ENCODE data around the gene ZNF141.

Gene ZNF141

DNA sequence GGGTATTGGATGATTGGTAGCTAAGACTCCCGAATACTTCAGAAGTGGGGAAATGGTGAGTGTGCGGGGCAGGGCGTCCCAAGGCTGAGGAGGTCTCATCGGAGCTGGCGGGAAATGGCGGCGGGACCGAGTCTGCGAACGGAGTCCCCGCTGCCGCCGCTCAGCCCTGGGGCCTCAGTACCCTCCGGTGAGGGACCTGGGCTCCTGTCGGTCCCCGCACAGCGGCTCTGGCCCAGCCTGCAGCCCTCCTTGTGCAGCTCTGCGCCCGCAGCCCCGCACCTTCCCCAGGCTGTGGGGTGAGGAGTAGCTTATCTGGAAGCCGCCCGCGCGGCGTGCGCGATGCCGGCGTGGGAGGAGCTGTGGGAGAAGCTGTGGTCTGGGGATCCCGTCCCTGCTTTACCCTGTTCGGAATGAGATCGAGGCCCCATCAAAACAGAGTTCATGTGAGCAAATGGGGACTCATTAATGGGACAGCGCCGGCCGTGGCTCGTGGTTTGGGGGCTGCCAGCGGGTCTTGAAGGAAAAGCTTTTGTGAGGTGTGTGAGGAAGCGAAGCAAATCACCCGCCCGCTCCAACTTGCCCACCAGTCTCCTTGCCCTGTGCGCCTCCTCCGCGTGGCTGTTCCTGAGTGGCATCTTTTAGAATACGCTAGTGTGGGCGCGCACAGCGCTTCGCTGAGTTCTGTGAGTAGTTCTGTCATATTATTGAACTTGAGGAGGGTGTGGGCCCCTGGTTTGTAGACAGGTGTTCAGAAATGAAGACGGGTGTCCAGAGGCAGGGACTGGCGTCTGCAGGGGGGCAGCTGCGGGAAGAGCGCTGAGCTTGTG, 531 bp downstream of the ZNF141 start:
- peak overlapping the region; percentile 85 for H3K4me3 ChIP-seq (ENCODE audit: low read depth, low read length)
- TF ChIP-seq, protein P1, sequence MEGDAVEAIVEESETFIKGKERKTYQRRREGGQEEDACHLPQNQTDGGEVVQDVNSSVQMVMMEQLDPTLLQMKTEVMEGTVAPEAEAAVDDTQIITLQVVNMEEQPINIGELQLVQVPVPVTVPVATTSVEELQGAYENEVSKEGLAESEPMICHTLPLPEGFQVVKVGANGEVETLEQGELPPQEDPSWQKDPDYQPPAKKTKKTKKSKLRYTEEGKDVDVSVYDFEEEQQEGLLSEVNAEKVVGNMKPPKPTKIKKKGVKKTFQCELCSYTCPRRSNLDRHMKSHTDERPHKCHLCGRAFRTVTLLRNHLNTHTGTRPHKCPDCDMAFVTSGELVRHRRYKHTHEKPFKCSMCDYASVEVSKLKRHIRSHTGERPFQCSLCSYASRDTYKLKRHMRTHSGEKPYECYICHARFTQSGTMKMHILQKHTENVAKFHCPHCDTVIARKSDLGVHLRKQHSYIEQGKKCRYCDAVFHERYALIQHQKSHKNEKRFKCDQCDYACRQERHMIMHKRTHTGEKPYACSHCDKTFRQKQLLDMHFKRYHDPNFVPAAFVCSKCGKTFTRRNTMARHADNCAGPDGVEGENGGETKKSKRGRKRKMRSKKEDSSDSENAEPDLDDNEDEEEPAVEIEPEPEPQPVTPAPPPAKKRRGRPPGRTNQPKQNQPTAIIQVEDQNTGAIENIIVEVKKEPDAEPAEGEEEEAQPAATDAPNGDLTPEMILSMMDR (conservative IDR thresholded peaks at IDR 0.05; ENCODE audit: low read depth, low read length): no peak
- peak; percentile 54 for DNase-seq (ENCODE audit: low read depth)

- DNase-seq (ENCODE audit: low read depth): peak; percentile 14
- TF ChIP-seq, protein P1 (conservative IDR thresholded peaks at IDR 0.05; ENCODE audit: low read depth, low read length): no peak
Observed at GRCh38 chr4:338759-339097, 1.1 kb downstream of the ZNF141 start.

GRCh38 chr4:340011-340410, 2.4 kb downstream of the ZNF141 start:
- peak; percentile 6 for DNase-seq (ENCODE audit: low read depth)
- TF ChIP-seq, protein P1 (conservative IDR thresholded peaks at IDR 0.05; ENCODE audit: low read depth, low read length): peak; percentile 33
- H3K4me3 ChIP-seq (ENCODE audit: low read depth, low read length): no peak overlapping the region

More at GRCh38 chr4:338759-339097, 1.1 kb downstream of the ZNF141 start:
- peak overlapping the region; percentile 85 for H3K4me3 ChIP-seq (ENCODE audit: low read depth, low read length)

- no peak for DNase-seq (ENCODE audit: low read depth)
- no peak overlapping the region for H3K4me3 ChIP-seq (ENCODE audit: low read depth, low read length)
- TF ChIP-seq, protein P1 (conservative IDR thresholded peaks at IDR 0.05; ENCODE audit: low read depth, low read length): no peak
Observed at GRCh38 chr4:373062-373839, 35.6 kb downstream of the ZNF141 start.

GRCh38 chr4:374298-375160, 36.9 kb downstream of the ZNF141 start:
- no peak for DNase-seq (ENCODE audit: low read depth)
- no peak overlapping the region for H3K4me3 ChIP-seq (ENCODE audit: low read depth, low read length)
- TF ChIP-seq, protein P1 (conservative IDR thresholded peaks at IDR 0.05; ENCODE audit: low read depth, low read length): no peak

DNA sequence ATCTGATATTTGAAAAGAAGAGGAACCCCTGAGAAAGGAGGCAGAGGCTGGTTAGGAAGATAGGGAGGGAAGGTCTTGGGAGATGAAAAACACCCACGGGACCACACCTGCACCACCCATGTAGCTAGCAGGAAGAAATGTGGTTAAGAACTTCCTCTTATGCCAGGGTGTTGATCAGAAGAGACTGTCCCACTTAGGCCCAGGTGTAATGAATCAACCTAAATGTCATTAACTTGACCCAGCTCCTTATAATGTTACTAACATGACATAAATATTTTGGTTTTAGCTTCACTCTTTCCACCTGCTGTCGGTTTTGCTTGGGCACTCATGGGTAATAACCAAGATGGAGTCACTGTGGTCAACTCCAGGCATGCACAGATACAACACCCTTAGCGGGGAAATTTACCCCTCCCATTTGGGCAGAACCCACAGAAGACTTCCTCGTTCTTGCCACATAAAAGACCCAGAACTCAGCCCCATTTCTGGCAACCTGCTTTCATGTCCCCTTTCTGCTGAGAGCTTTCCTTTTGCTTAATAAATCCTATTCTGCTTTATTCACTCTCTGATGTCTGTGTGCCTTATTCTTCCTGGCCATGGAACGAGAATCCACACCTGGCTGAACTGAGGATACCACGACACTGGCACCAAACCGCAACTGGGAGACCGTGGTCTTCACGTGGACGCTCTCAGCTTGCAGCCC, 46.8 kb downstream of the ZNF141 start:
- TF ChIP-seq, protein P1 (conservative IDR thresholded peaks at IDR 0.05; ENCODE audit: low read depth, low read length): no peak
- no peak for DNase-seq (ENCODE audit: low read depth)
- no peak overlapping the region for H3K4me3 ChIP-seq (ENCODE audit: low read depth, low read length)

Data from choroid plexus epithelial cell (primary cell).